GM19372 (cell line): ENCODE results near the gene PRR5L.
"Not testable (repeated sequence)": the region's sequence is repeated elsewhere in the genome, so short reads cannot be mapped to it uniquely, and the experiment has no call there.

Experiments
- ATAC-seq: cut with Tn5 transposase; IDR thresholded peaks from one replicate; pipeline ENCODE4 v1.9.1; 2021; ENCODE audit warnings: mild to moderate bottlenecking, low read depth, moderate library complexity; ENCODE audit not compliant: unreplicated experiment

PRR5L gene

GRCh38 chr11:36317992-36318391, 21.9 kb downstream of the PRR5L start:
- no peak for ATAC-seq

- ATAC-seq = not testable (repeated sequence)
Measured at GRCh38 chr11:36324956-36325355, 28.9 kb downstream of the PRR5L start.

GRCh38 chr11:36325403-36325802, 29.3 kb downstream of the PRR5L start:
- ATAC-seq = not testable (repeated sequence)

GRCh38 chr11:36326524-36327419, 30.7 kb downstream of the PRR5L start:
- no peak for ATAC-seq

- no peak for ATAC-seq
Measured at GRCh38 chr11:36328966-36329673, 33.0 kb downstream of the PRR5L start.

- ATAC-seq = no peak
Measured at GRCh38 chr11:36330411-36330810, 34.3 kb downstream of the PRR5L start.

- no peak for ATAC-seq
Measured at GRCh38 chr11:36333468-36333867, 37.4 kb downstream of the PRR5L start.

- ATAC-seq = no peak
Measured at GRCh38 chr11:36333897-36334296, 37.8 kb downstream of the PRR5L start.

GRCh38 chr11:36339888-36340287, 43.8 kb downstream of the PRR5L start:
- ATAC-seq = no peak

- no peak for ATAC-seq
Measured at GRCh38 chr11:36340897-36341296, 44.8 kb downstream of the PRR5L start.

- ATAC-seq = no peak
Measured at GRCh38 chr11:36341915-36342314, 45.8 kb downstream of the PRR5L start.

- no peak for ATAC-seq
Measured at GRCh38 chr11:36342327-36342726, 46.2 kb downstream of the PRR5L start.

- ATAC-seq = no peak
Measured at GRCh38 chr11:36343436-36343835, 47.3 kb downstream of the PRR5L start.

GRCh38 chr11:36345084-36345511, 49.0 kb downstream of the PRR5L start:
- no peak for ATAC-seq

- ATAC-seq = no peak
Measured at GRCh38 chr11:36345535-36346141, 49.5 kb downstream of the PRR5L start.

GRCh38 chr11:36346562-36347383, 50.7 kb downstream of the PRR5L start:
- ATAC-seq = no peak

GRCh38 chr11:36347384-36347906, 51.4 kb downstream of the PRR5L start:
- ATAC-seq = no peak

GRCh38 chr11:36349351-36350136, 53.5 kb downstream of the PRR5L start:
- no peak for ATAC-seq

- no peak for ATAC-seq
Measured at GRCh38 chr11:36350137-36350513, 54.0 kb downstream of the PRR5L start.
